Fibroblast of lung (primary cell): Measurements from ENCODE around the gene GBA3.

Experiments used
- CTCF ChIP-seq, 2 donors: IDR thresholded peaks in 1 of 2; conservative IDR thresholded peaks in 1 of 2; 1 replicate in 1 of 2; 2 replicates in 1 of 2; pipeline ENCODE4 v1.5.1; 2011 to 2012; ENCODE audit warnings: low read length in 2 of 2, control low read depth in 1 of 2, inconsistent platforms in 1 of 2, low read depth in 1 of 2, mild to moderate bottlenecking in 1 of 2
- EZH2 ChIP-seq: IDR thresholded peaks from 2 replicates; pipeline ENCODE4 v1.5.1; 2012; ENCODE audit warnings: low read length, control low read depth, mild to moderate bottlenecking; ENCODE audit errors: missing control alignments

GRCh38 chr4:22744478-22745062 lies 51.8 kb downstream of the GBA3 start:
- TF ChIP-seq CTCF (conservative IDR thresholded peaks at IDR 0.05 in 1 of 2, IDR thresholded peaks at IDR 0.05 in 1 of 2; ENCODE audit: low read depth in 1 of 2, low read length in 2 of 2), result no peak
- TF ChIP-seq EZH2, result no peak
